ENCODE data around the gene MEIOC. TPM values are rescaled to one million over a fixed set of nuclear protein-coding genes. Genes with fewer than 3 reads are reported as not detected.

Gene MEIOC
- total RNA-seq, 4 donors from 2014 or later, result 0.28 TPM; not detected in 3

- Histone ChIP-seq H3K27me3 (no peaks in the 10 kb centered on the region), H3K4me1 (no peaks in the 10 kb centered on the region), H3K27ac (no peak overlapping the region), H3K4me3 (no peak overlapping the region), H3K9me3 (no peaks in the 10 kb centered on the region), H3K36me3 (no peaks in the 10 kb centered on the region)
- TF ChIP-seq POLR2A (IDR thresholded peaks at IDR 0.05), result no peak
- TF ChIP-seq, protein P1, sequence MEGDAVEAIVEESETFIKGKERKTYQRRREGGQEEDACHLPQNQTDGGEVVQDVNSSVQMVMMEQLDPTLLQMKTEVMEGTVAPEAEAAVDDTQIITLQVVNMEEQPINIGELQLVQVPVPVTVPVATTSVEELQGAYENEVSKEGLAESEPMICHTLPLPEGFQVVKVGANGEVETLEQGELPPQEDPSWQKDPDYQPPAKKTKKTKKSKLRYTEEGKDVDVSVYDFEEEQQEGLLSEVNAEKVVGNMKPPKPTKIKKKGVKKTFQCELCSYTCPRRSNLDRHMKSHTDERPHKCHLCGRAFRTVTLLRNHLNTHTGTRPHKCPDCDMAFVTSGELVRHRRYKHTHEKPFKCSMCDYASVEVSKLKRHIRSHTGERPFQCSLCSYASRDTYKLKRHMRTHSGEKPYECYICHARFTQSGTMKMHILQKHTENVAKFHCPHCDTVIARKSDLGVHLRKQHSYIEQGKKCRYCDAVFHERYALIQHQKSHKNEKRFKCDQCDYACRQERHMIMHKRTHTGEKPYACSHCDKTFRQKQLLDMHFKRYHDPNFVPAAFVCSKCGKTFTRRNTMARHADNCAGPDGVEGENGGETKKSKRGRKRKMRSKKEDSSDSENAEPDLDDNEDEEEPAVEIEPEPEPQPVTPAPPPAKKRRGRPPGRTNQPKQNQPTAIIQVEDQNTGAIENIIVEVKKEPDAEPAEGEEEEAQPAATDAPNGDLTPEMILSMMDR (IDR thresholded peaks at IDR 0.05), result no peak
- DNase-seq, result no peak
- intact Hi-C loops (cut with DNase I; ENCODE audit: low total_unique reads), result no loop called here
These were observed 8.5 kb upstream of the MEIOC start for GRCh38 chr17:44647736-44648135.

DNA sequence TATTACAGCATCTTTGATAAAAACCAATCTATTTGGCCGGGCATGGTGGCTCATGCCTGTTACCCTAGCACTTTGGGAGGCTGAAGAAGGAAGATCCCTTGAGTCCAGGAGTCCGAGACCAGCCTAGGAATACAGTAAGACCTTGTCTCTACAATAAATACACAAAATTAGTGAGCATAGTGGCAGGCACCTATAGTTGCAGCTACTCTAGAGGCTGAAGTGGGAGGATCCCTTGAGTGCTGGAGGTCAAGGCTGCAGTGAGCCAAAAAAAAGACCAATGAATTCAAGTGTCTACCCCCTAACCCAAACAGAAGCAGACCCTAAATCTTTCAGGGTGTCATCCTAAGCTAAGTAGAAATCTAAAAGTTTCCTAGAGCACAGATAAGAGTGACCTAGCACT, 7.3 kb upstream of the MEIOC start:
- intact Hi-C loops (cut with DNase I; ENCODE audit: low total_unique reads), result no loop called here
- Histone ChIP-seq H3K4me1 (no peaks in the 10 kb centered on the region), H3K27ac (no peak overlapping the region), H3K9me3 (no peaks in the 10 kb centered on the region), H3K36me3 (no peaks in the 10 kb centered on the region), H3K27me3 (no peaks in the 10 kb centered on the region), H3K4me3 (no peak overlapping the region)
- TF ChIP-seq, protein P1 (IDR thresholded peaks at IDR 0.05), result no peak
- no peak for TF ChIP-seq POLR2A (IDR thresholded peaks at IDR 0.05)
- no peak for DNase-seq

DNA sequence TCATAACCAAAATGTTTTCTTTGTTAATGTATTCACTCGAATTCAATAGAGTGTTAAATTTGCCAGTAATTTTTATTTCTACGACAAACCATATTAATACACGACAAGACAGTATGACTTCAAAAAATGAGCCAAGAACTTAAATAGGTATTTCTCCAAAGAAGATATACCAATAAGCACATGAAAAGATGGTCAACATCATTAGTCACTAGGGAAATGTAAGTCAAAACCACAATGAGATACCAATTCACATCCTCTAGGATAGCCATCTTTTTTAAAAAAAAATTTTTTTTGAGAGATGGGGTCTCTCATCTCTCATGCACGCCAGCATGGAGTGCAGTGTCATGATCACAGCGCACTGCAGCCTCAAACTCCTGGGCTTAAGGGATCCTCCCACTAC, 5.0 kb upstream of the MEIOC start:
- Histone ChIP-seq H3K27me3 (peaks cover 6% of the 10 kb centered on the region in 2 donors), H3K4me3 (no peak overlapping the region), H3K4me1 (no peaks in the 10 kb centered on the region), H3K36me3 (no peaks in the 10 kb centered on the region), H3K27ac (no peak overlapping the region), H3K9me3 (no peaks in the 10 kb centered on the region)
- no peak for TF ChIP-seq POLR2A (IDR thresholded peaks at IDR 0.05)
- TF ChIP-seq, protein P1 (IDR thresholded peaks at IDR 0.05), result no peak
- DNase-seq, result no peak
- intact Hi-C loops (cut with DNase I; ENCODE audit: low total_unique reads), result no loop called here

DNA sequence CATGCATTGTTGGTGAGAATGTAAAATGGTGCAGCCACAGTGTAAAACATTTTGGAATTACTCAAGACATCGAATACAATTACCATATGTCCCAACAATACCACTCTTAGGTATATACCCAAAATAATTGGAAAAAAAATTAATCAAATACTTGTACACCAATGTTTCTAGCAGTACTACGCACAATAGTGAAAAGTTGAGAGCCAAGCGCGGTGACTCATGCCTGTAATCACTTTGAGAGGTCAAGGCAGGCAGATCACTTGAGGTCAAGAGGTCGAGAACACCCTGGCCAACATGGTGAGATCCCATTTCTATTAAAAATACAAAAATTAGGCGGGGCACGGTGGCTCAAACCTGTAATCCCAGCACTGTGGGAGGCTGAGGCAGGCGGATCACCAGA, 3.5 kb upstream of the MEIOC start:
- Histone ChIP-seq H3K36me3 (no peaks in the 10 kb centered on the region), H3K27me3 (peaks cover 9 to 13% of the 10 kb centered on the region in 2 donors), H3K9me3 (no peaks in the 10 kb centered on the region), H3K27ac (no peak overlapping the region), H3K4me1 (no peaks in the 10 kb centered on the region), H3K4me3 (no peak overlapping the region)
- TF ChIP-seq, protein P1 (IDR thresholded peaks at IDR 0.05), result no peak
- no peak for TF ChIP-seq POLR2A (IDR thresholded peaks at IDR 0.05)
- intact Hi-C loops (cut with DNase I; ENCODE audit: low total_unique reads), result no loop called here
- DNase-seq, result no peak

- Histone ChIP-seq H3K27me3 (peaks cover 9 to 13% of the 10 kb centered on the region in 2 donors), H3K4me3 (no peak overlapping the region), H3K36me3 (no peaks in the 10 kb centered on the region), H3K27ac (no peak overlapping the region), H3K9me3 (no peaks in the 10 kb centered on the region), H3K4me1 (no peaks in the 10 kb centered on the region)
- no peak for DNase-seq
- intact Hi-C loops (cut with DNase I; ENCODE audit: low total_unique reads), result no loop called here
- TF ChIP-seq, protein P1 (IDR thresholded peaks at IDR 0.05), result no peak
- no peak for TF ChIP-seq POLR2A (IDR thresholded peaks at IDR 0.05)
These were observed 2.9 kb upstream of the MEIOC start for GRCh38 chr17:44653384-44653783.

Data from uterus (tissue), 4 donors.